H1 (cell line): ENCODE results near the gene KBTBD2. TPM values are rescaled to one million over a fixed set of nuclear protein-coding genes. Genes with fewer than 3 reads are reported as not detected.

ENCODE experiments used
- ASH2L ChIP-seq: fragments of 200-600, 300-600 bp; sonication (generic); IDR thresholded peaks from one replicate; pipeline ENCODE4 v1.7.1; 2017; ENCODE audit warnings: low read length
- FOSL1 ChIP-seq: IDR thresholded peaks from 2 replicates; pipeline ENCODE4 v1.6.1; 2011; ENCODE audit warnings: mild to moderate bottlenecking, low read depth, low read length, moderate library complexity; ENCODE audit not compliant: insufficient read depth
- SIN3A ChIP-seq, 2 experiments: IDR thresholded peaks in 1 of 2; conservative IDR thresholded peaks in 1 of 2; 2 replicates each; pipeline ENCODE4 v1.6.1; 2011 to 2012; ENCODE audit warnings: low read length in 2 of 2, improper control_type of control experiment in 1 of 2, low read depth in 1 of 2, mild to moderate bottlenecking in 1 of 2
- polyA plus RNA-seq, 7 experiments: library from polyadenylated mRNA; depleted of rRNA in 3 of 7; stranded (reverse) in 5 of 7; unstranded in 2 of 7; fragments of >200 nt in 5 of 7; fragments of 200-250 nt in 2 of 7; gene quantifications; 1 replicate in 5 of 7; 2 replicates in 1 of 7; 4 replicates in 1 of 7; pipeline versions ENCODE4 v1.2.1 to v1.2.3, GENCODE V29; 2011 to 2013; ENCODE audit warnings: missing spikeins in 2 of 7, mixed read lengths in 2 of 7
- total RNA-seq: library from RNA; stranded (reverse); fragmentation: NEBNext Ultra II Directional; extraction: Animal tissue kit (Norgen Biotek cat#: 25700); gene quantifications from 2 replicates; pipeline ENCODE4 v1.2.1, GENCODE V29; 2021

KBTBD2 gene
- total and polyA plus RNA-seq, 2 of the 8 experiments (the other 6 are each of a cell fraction or from before 2014, with no cell fraction given) = 13.1 to 25.7 TPM

DNA sequence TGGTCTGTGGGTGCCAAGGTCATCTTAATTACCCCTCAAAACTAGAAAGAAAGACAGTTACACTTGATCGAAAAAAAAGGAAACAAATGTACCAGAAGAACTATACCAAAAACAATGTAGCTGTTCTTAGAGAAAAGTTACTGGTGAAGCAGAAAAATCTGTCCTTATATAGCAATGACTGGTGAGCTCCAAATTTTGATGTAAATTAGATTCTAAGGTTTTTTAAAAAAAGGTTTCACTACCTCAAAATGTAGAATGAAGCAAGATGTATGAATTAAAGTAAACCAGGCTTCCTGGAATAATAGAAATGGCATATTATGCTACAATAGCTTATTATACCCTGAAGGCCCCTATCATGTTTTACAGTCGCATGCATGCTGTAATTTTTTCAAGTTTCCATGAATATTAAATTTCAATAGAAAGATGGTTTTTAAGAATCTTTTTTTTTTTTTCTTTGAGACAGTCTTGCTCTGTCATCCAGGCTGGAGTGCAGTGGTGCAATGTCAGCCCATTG is 37.3 kb upstream of the KBTBD2 start (continued):
- no peak for TF ChIP-seq ASH2L
- no peak for TF ChIP-seq FOSL1
- no peak for TF ChIP-seq SIN3A (conservative IDR thresholded peaks at IDR 0.05 in 1 of 2, IDR thresholded peaks at IDR 0.05 in 1 of 2; ENCODE audit: low read depth in 1 of 2, low read length in 2 of 2)
